Measurements from ENCODE around the gene CARM1.

CARM1 gene

DNA sequence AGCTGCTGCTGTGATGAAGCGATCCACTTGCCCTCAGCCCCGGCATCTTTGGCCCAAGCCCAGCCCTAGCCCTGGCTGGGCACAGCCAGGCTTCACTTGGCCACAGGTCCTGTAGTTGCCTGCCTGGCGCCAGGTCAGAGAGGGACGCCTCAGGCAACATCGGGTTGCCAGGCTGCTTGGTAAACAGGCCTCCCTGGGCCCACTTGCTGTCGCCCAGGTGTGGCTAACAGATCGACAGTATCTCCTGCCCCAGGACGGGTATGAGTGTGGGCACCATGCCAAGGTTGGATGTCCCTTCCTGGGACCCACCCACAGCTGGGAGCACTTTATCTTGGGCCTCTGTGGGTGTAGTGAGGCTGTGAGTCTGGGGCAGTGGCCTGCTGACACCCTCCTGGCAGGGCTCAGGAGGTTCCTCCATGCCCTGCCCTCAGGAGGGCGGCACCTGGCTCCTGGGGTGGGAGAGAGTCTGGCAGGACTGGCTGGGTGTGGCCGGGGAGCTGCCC lies 27.8 kb downstream of the CARM1 start:
- in situ Hi-C loops (cut with MboI; ENCODE audit: low sequenced_read_pairs) = no loop called here

GRCh38 chr19:10907925-10908324 lies 36.6 kb downstream of the CARM1 start:
- in situ Hi-C loops (cut with MboI; ENCODE audit: low sequenced_read_pairs) = no loop called here

- in situ Hi-C loops (cut with MboI; ENCODE audit: low sequenced_read_pairs) = no loop called here
Observed at GRCh38 chr19:10908380-10908960, 37.1 kb downstream of the CARM1 start.

DNA sequence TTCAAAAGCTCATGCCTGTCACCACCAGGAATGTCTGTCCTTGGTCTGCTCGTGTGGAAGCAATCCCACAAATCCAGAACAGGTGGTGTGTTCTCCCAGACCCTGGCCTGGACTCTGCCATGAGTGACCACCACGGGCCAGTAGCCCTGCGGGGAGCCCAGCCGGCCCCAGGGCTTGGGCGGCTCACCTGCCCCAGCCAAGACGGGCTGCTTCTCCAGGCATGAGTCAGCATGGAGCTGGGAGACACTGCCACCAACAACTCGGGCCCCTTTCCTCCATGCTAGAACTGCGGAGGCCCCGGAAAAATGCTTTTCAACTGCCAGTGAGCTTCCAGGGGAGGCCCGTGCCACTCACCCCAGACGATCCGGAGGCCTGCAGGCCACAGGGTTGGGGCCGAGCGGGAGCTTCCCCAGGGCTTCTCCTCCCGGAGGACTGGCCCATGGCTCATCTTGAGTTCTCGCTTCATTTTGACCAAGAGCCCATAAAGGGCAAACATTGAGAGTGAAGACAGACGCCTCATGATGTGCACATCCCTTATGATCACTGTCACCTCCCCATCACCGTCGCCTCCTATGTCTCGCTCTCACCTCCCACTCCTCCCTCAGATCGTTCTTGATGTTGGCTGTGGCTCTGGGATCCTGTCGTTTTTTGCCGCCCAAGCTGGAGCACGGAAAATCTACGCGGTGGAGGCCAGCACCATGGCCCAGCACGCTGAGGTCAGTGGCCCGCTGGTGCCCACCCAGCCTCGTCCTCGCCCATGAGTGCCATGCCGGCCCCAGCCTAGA lies 40.4 kb downstream of the CARM1 start:
- in situ Hi-C loops (cut with MboI; ENCODE audit: low sequenced_read_pairs) = no loop called here

GRCh38 chr19:10912619-10913018 lies 41.3 kb downstream of the CARM1 start:
- in situ Hi-C loops (cut with MboI; ENCODE audit: low sequenced_read_pairs) = no loop called here

DNA sequence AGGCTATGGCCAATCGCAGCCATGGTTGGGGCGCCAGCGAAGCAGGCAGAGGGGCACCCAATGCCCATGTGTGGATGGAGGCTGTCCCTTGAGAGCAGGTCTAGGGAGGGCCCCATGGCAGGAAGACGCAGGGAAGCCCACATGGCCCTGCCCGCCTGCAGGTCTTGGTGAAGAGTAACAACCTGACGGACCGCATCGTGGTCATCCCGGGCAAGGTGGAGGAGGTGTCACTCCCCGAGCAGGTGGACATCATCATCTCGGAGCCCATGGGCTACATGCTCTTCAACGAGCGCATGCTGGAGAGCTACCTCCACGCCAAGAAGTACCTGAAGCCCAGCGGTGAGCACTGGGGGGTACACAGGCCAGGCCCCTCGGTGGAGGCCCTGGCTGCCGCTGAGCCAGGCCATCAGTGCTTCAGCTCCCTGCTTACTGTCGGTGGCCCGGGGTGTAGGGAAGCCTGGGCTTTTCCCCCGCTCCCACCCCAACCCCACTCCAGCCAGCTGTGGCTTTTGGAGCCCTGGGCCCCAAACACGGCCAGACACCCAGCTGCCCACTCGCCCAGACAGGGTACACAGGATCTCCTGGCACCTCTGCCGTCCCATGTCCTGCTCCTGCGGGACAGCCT lies 42.5 kb downstream of the CARM1 start:
- in situ Hi-C loops (cut with MboI; ENCODE audit: low sequenced_read_pairs) = no loop called here

GRCh38 chr19:10915130-10916091 lies 44.1 kb downstream of the CARM1 start:
- in situ Hi-C loops (cut with MboI; ENCODE audit: low sequenced_read_pairs) = no loop called here

GRCh38 chr19:10916602-10917001 lies 45.2 kb downstream of the CARM1 start:
- in situ Hi-C loops (cut with MboI; ENCODE audit: low sequenced_read_pairs) = no loop called here

GRCh38 chr19:10918359-10918758 lies 47.0 kb downstream of the CARM1 start:
- in situ Hi-C loops (cut with MboI; ENCODE audit: low sequenced_read_pairs) = no loop called here

DNA sequence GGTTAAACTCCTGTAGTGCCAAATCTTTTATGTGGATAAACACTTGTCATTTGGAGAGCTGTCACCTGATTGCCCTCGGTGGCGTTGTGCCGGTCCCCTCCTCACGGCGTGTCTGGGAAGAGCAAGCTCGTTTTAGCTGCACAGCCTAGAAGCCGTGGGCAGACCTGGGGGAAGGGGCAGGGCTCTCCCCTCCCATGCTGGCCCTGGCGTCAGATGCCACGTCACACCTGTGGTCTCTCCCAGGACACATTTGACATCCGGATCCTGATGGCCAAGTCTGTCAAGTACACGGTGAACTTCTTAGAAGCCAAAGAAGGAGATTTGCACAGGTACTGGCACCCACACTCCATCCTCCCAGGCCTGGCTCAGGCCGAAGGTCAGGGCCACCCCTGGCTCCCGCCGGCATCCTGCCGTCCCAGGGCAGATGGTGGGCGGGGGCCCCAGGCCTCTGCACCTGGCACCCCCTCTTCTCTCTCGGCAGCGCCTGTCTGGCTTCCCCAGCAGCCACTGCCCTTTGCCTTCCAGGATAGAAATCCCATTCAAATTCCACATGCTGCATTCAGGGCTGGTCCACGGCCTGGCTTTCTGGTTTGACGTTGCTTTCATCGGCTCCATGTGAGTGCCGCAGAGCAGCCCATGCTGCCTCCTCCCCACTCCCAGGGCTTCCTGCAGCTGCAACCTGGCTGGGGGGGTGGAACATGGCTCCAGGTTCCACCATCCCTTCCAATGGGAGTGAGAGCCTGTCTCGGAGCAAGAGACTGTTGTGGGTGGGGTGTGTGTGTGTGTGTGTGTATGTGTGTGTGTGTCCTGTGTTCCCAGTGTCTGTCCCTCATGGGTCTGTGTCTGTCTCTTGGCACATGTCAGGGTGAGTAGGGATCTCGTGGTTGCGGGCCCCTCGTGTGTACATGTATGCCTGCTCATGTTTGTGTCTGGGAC lies 48.3 kb downstream of the CARM1 start:
- in situ Hi-C loops (cut with MboI; ENCODE audit: low sequenced_read_pairs) = no loop called here

DNA sequence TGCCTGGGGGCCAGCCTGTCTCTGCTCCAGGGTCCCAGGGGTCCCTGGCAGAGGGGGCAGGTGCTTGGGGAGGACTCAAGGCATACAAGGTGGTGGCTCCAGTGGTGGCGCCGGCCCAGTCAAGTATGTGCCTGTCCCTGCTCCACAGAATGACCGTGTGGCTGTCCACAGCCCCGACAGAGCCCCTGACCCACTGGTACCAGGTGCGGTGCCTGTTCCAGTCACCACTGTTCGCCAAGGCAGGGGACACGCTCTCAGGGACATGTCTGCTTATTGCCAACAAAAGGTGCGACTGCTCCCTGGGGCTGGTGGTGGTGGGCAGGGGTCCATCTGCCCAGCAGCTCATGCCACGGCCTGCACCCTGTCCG lies 48.9 kb downstream of the CARM1 start:
- in situ Hi-C loops (cut with MboI; ENCODE audit: low sequenced_read_pairs) = no loop called here

- in situ Hi-C loops (cut with MboI; ENCODE audit: low sequenced_read_pairs) = no loop called here
Observed at GRCh38 chr19:10920781-10921180, 49.4 kb downstream of the CARM1 start.

DNA sequence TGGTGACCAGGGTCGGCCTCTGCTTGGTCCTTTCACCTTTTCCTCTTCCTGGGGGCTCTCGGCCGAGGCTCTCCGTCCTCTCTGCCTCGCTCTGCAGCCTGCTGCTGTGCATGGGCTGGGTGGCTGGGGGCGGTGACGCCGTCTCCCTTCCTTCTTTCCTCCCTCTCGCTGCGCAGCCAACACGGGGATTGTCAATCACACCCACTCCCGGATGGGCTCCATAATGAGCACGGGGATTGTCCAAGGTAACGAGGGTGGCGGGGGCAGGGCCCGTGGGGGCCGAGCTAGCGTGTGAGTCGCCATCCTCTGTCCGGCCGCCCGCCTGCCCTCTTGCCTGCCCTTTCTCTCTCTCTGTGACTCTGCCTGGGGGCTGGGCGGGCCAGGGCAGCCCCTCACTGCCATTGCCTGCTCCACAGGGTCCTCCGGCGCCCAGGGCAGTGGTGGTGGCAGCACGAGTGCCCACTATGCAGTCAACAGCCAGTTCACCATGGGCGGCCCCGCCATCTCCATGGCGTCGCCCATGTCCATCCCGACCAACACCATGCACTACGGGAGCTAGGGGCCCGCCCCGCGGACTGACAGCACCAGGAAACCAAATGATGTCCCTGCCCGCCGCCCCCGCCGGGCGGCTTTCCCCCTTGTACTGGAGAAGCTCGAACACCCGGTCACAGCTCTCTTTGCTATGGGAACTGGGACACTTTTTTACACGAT lies 50.0 kb downstream of the CARM1 start:
- in situ Hi-C loops (cut with MboI; ENCODE audit: low sequenced_read_pairs) = no loop called here

DNA sequence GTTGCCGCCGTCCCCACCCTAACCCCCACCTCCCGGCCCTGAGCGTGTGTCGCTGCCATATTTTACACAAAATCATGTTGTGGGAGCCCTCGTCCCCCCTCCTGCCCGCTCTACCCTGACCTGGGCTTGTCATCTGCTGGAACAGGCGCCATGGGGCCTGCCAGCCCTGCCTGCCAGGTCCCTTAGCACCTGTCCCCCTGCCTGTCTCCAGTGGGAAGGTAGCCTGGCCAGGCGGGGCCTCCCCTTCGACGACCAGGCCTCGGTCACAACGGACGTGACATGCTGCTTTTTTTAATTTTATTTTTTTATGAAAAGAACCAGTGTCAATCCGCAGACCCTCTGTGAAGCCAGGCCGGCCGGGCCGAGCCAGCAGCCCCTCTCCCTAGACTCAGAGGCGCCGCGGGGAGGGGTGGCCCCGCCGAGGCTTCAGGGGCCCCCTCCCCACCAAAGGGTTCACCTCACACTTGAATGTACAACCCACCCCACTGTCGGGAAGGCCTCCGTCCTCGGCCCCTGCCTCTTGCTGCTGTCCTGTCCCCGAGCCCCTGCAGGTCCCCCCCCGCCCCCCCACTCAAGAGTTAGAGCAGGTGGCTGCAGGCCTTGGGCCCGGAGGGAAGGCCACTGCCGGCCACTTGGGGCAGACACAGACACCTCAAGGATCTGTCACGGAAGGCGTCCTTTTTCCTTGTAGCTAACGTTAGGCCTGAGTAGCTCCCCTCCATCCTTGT lies 50.7 kb downstream of the CARM1 start:
- in situ Hi-C loops (cut with MboI; ENCODE audit: low sequenced_read_pairs) = no loop called here

DNA sequence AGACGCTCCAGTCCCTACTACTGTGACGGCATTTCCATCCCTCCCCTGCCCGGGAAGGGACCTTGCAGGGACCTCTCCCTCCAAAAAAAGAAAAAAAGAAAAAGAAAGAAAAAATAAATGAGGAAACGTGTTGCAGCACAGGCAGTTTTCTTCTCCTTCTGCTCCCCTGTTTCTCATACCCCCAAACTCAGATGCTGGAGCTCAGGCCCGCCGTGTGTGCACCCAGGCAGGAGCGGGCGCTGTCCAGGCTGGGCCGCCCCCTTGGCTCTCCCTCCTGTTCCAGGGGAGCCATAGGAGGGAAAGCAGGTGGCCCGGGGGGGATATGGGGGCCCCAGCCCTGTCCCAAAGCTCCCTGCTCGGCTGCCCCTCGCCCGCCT lies 51.3 kb downstream of the CARM1 start:
- in situ Hi-C loops (cut with MboI; ENCODE audit: low sequenced_read_pairs) = no loop called here

DNA sequence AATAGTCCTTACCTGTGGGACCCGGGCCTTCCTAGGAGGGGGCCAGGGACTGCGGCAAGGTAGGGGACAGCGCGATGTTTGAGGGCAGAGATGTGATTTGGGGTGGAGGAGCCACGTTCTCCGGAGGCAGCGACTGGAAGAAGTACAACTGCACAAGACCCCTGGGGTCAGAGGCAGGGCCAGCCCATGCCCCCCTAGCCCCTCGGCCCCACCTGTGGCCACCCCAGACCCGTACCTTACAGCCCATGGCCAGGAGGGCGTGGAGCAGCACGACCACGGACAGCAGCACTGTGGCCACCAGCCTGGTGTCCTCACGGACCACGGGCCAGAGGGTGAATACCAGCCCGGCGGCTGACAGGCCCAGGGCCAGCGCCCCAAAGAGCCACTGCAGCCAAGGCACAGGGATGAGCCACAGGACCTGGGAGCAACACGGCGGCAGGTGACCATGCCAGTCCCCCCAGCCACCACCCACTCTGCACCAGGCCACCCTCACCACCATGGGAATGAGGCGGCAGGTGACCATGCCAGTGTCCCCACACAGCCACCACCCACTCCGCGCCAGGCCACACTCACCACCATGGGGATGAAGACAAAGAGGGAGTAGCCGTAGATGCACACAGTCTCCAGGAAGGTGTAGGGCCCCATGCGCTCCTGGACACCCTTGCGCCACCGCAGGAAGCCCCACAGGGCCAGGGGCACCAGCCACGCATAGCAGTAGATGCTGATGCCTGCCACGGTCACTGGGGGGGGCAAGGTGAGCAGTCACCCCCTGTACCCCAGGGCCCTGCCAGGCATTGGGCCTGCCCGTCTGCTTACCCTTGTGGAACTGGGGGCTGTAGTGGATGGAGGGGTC lies 52.1 kb downstream of the CARM1 start:
- in situ Hi-C loops (cut with MboI; ENCODE audit: low sequenced_read_pairs) = no loop called here

- in situ Hi-C loops (cut with MboI; ENCODE audit: low sequenced_read_pairs) = no loop called here
Observed at GRCh38 chr19:10924597-10924996, 53.2 kb downstream of the CARM1 start.
